Fibroblast of villous mesenchyme (primary cell): ENCODE measurements around the gene MUC6. TPM values are rescaled to one million over a fixed set of nuclear protein-coding genes. Genes with fewer than 3 reads are reported as not detected.

Experiments
- DNase-seq: peaks from one replicate; pipeline ENCODE4 v3.0.0-alpha.2; 2010; ENCODE audit warnings: low read depth
- H3K4me3 ChIP-seq: 2 replicates; pipeline ENCODE4 v1.5.1; 2011; ENCODE audit warnings: low read depth, mild to moderate bottlenecking, low read length
- CTCF ChIP-seq: IDR thresholded peaks from 2 replicates; pipeline ENCODE4 v1.5.1; 2012; ENCODE audit warnings: low read depth, mild to moderate bottlenecking, low read length; ENCODE audit not compliant: insufficient read depth
- total RNA-seq: library from RNA; depleted of rRNA; stranded (reverse); fragments of >200 nt; gene quantifications from 2 replicates; pipeline ENCODE4 v1.2.3, GENCODE V29; 2012

The MUC6 gene
- total RNA-seq, 1 donor: not detected

DNA sequence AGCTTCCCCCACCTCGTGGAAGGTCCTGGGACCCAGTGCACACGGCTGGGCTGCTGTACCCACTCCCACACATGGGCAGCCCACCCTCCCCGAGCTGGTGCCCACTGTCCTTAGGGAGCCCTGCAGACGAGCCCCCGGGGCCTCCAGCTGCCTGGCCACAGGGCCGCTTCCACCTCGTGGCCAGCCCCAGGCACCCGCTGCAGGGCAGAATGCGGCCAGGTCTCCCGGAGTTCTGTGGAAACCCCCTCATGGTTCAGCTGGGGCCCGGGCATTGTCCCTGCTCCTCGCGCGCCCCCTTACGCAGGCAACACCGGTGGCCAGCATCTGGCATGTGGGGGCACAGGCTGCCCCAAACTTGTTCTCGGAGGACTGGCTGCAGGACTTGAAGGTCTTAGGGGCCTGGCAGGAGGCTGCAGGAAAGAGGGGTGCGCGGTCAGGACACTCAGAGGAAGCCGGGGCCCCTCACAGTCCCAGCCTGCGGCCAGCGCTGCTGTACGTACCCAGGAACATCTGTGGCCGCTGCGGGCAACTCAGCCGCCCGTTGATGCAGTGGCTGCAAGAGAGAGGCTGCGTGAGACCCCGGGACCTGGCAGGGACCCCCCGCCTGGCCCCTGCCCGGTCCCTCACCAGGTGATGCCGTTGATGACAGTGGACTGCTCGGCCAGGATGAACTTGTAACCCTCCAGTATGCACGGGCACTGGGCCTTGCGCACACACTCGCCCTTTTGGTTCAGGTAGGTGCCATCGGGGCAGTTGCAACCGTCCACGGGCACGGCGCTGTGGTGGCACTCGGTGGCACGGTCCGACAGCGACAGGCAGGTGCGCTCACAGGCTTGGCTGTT lies 9.7 kb downstream of the MUC6 start:
- no peak overlapping the region for H3K4me3 ChIP-seq
- TF ChIP-seq CTCF: no peak
- DNase-seq: no peak

- no peak for DNase-seq
- no peak for TF ChIP-seq CTCF
- H3K4me3 ChIP-seq: no peak overlapping the region
Observed at GRCh38 chr11:1026163-1026450, 10.4 kb downstream of the MUC6 start.

- no peak for DNase-seq
- no peak for TF ChIP-seq CTCF
- no peak overlapping the region for H3K4me3 ChIP-seq
Observed at GRCh38 chr11:1025410-1026162, 10.9 kb downstream of the MUC6 start.

DNA sequence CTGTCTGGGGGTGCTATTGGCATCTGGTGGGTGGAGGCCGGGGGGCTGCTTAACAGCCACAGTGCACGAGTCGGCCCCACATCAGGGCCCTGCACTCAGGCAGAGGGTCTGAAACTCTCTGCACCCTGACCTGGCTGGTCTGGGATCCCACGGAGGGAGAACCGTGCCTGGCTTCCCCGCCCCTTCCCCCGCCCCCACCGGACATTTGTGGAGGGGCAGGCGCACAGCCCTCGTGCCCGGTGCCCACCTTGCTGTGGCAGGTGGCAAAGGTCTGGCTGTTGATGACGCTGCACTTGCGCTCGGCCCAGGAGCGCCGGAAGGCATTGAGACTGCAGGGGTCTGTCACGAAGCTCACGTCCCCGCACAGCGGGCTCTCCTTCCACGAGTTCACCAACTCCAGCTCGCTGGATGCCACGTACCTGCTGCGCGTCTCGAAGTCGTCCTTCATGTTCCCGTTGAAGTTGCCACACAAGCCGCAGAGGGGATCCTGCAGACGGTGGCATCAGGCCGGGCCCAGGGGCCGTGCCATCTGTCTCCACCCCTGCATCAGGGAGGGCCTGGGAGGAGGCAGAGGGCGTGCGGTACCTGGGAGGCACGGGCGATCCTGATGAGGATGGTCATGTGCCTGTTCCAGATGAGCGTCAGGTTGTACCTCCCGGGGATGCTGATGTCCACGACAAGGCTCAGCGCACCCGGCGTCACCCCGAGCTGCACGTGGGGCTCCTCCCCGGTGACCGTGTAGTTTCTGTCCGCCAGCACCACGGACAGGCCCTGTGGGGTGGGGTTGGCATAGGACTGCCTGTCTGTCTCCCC lies 11.7 kb downstream of the MUC6 start:
- no peak for DNase-seq
- no peak overlapping the region for H3K4me3 ChIP-seq
- TF ChIP-seq CTCF: no peak

GRCh38 chr11:1023811-1024596 lies 12.5 kb downstream of the MUC6 start:
- DNase-seq: no peak
- no peak for TF ChIP-seq CTCF
- no peak overlapping the region for H3K4me3 ChIP-seq
